GM12864 (cell line): ENCODE measurements around the gene NR2E1.

Experiments
- DNase-seq: peaks from one replicate; pipeline ENCODE4 v3.0.0-alpha.2; 2011; ENCODE audit warnings: low read depth
- H3K4me3 ChIP-seq: 2 replicates; pipeline ENCODE4 v1.5.1; 2011; ENCODE audit warnings: mild to moderate bottlenecking, low read depth, low read length, control low read depth
- CTCF ChIP-seq: IDR thresholded peaks from 2 replicates; pipeline ENCODE4 v1.5.1; 2011; ENCODE audit warnings: low read depth, mild to moderate bottlenecking, moderate library complexity, low read length, control low read depth, inconsistent platforms; ENCODE audit errors: missing control alignments

The NR2E1 gene

GRCh38 chr6:108165714-108166663 lies at the start of gene NR2E1:
Gene NR2E1, plus strand, starts transcription at chr6:108166022. Its CDS starts 744 bp downstream, at chr6:108166766.
- no peak within 1 kb of the TSS for H3K4me3 ChIP-seq
- no peak for TF ChIP-seq CTCF
- no peak for DNase-seq

DNA sequence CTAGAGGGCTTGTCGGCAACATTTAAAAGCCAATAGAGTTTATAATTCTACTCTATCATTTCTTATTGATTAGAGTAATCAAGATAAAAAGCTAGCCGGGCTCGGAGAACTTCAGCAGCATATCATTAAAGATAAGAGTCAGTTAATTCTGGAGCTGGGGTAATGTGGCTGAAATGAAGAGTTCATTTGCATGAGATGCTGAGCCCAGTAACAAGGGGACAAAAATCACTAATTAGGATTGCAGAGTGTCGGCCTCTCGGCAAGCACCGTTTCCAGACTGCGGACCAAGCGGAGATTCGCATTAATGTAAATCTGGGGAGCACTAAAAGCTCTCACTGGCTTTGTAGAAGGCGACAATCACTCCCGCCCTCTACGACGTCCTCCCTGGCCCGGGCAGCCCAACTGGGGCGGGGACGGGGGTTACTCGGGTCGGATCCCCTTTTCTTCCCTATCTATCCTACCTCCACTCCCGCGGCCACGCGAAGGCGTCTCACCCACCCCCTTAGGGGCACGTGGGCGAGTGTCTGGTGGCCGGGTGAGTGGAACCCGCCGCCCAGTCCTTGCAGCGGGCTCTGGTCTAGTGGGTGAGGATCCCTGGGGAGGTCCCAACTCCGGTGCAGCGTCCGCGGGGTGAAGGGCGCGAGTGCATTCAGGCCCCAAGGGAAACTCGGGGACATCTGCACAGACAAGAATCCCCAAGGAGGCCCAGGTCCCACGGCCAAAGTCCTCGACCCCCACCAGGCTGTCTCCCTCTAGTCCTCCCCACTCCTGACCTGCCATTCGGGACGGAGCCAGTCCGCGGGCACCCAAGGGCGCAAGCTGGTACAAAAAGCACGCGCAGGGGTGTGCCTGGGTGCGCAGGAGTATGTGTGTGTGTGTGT lies 49.0 kb upstream of the NR2E1 start:
- TF ChIP-seq CTCF: no peak
- H3K4me3 ChIP-seq: no peak overlapping the region
- no peak for DNase-seq

- no peak for DNase-seq
- no peak for TF ChIP-seq CTCF
- peak overlapping the region; percentile 67 for H3K4me3 ChIP-seq
Measured at GRCh38 chr6:108117427-108118358, 48.1 kb upstream of the NR2E1 start.

DNA sequence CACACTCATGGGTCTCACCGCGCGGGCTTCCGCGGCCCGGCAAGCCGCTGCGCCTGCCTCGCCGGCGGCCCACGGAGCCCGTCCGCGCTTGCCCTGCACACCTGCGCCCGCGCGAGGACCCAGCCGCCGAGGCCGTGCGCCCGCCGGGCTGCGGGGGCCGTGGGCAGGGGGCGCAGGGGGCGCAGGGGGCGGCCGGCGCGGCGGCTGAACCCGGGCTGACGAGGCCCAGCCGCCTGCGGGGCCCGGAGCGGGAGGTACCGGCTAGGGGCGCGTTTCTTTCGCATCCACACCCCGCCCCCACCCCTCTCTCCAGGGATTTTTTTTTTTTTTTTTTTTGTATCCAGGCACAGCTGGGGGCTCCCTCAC lies 47.5 kb upstream of the NR2E1 start:
- DNase-seq: no peak
- no peak for TF ChIP-seq CTCF
- H3K4me3 ChIP-seq: peak overlapping the region; percentile 67

- peak overlapping the region; percentile 8; the same call in 1 of the 2 replicates for H3K4me3 ChIP-seq
- DNase-seq: no peak
- no peak for TF ChIP-seq CTCF
Measured at GRCh38 chr6:108118810-108119768, 46.7 kb upstream of the NR2E1 start.
